GM12801 (cell line): ENCODE data around the gene RPS18.

Source experiments
- TF ChIP-seq, protein P1 (sequence below): IDR thresholded peaks from one replicate; pipeline ENCODE4 v1.5.1; 2011; ENCODE audit warnings: control low read depth; ENCODE audit not compliant: insufficient read length; ENCODE audit errors: extremely low read depth

RPS18 gene

DNA sequence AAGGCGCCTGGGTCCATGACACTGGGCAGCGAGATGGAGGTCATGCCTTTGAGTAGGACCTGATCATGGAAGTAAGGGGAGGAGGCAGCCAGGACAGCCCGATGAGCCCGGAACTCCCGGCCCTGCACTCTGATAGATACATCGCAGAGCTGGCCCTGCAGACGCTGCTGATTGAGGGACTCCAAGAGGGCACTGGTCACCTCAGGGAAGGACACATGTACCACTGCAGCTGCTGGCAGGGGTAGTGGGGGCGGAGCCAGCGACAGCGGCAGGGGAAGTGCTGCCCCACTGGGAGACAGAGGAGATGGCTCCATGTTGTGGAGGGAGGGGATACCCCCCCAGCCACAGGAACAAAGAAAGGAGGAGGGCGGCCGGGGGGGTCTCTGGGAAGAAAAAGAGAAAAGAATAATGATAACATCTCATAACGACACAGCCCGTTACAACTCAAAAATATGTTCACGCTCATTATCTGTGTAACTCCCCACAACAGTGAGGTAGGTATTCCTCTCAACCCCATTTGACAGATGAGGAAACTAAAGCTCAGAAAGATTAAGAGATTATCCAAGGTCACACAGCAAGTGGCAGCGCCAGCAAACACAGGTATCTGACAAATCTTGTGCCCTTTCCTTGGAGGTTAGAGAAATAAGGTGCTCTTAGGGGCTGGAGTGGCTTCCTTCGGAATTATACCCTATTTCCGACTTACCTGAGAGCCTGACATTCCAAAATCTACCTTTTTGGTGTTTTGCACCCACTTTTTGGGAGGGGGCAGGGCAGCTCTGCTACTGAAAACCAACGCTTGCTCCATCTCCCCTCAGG lies 44.9 kb downstream of the RPS18 start:
- TF ChIP-seq, protein P1, sequence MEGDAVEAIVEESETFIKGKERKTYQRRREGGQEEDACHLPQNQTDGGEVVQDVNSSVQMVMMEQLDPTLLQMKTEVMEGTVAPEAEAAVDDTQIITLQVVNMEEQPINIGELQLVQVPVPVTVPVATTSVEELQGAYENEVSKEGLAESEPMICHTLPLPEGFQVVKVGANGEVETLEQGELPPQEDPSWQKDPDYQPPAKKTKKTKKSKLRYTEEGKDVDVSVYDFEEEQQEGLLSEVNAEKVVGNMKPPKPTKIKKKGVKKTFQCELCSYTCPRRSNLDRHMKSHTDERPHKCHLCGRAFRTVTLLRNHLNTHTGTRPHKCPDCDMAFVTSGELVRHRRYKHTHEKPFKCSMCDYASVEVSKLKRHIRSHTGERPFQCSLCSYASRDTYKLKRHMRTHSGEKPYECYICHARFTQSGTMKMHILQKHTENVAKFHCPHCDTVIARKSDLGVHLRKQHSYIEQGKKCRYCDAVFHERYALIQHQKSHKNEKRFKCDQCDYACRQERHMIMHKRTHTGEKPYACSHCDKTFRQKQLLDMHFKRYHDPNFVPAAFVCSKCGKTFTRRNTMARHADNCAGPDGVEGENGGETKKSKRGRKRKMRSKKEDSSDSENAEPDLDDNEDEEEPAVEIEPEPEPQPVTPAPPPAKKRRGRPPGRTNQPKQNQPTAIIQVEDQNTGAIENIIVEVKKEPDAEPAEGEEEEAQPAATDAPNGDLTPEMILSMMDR: no peak

GRCh38 chr6:33317419-33317668 lies 45.5 kb downstream of the RPS18 start:
- TF ChIP-seq, protein P1: no peak

DNA sequence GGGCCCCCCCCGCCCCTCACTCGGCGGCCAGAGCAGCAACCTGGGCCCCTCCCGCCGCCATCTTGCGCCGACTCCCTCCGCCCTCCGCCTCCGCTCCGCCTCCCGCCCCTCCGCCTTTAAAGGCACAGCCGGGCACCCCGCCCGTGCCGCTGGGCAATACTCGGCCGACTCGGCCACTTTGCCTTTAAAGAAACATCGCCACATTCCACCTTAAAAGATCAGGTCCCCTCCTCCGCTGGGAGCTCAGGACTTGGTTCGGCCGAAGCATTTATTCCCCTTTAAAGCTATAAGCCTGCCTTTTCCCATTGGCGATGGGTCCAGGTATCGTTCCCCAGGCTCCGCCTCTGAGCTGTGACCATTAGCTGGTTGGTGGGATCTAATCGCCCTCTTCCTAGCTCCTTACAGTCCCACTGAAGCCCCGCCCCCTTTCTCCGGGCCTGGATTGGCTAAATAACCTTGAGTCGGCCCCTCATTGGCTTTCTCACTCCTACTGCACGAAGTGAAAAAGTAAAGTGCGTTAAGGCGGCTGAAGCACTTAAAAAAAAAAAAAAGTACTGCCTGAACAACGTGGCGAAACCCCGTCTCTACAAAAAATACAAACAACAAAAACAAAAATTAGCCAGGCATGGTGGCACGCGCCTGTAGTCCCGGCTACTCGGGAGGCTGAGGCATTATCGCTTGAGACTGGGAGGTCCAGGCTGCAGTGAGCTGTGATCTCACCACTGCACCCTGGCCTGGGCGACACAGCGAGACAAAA lies 46.0 kb downstream of the RPS18 start, which contains the start of gene ZBTB22:
TSS of gene ZBTB22 (minus strand) at position 76 of the 757 bp plus-strand sequence. CDS start 828 bp downstream, outside the sequence.
- TF ChIP-seq, protein P1: no peak

- TF ChIP-seq, protein P1: no peak
These were observed 46.7 kb downstream of the RPS18 start for GRCh38 chr6:33318426-33319073.

DNA sequence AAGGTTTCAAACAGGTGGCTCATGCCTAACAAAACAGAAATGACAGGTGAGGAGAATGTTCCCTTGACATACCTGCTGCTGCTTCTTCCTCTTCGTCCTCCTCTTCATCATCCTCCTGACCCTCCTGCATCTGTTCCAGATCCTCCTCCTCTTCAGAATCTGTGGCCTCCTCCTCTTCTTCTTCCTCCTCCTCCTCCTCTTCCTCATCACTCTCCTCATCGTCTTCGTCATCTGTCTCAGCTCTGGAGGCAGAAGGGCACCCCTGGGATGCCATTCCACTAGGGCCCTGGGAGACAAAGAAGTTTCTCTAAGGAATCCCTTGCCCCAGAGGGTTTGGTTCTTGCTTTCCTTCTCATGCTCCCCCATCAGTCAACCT lies 48.1 kb downstream of the RPS18 start:
- TF ChIP-seq, protein P1: no peak

DNA sequence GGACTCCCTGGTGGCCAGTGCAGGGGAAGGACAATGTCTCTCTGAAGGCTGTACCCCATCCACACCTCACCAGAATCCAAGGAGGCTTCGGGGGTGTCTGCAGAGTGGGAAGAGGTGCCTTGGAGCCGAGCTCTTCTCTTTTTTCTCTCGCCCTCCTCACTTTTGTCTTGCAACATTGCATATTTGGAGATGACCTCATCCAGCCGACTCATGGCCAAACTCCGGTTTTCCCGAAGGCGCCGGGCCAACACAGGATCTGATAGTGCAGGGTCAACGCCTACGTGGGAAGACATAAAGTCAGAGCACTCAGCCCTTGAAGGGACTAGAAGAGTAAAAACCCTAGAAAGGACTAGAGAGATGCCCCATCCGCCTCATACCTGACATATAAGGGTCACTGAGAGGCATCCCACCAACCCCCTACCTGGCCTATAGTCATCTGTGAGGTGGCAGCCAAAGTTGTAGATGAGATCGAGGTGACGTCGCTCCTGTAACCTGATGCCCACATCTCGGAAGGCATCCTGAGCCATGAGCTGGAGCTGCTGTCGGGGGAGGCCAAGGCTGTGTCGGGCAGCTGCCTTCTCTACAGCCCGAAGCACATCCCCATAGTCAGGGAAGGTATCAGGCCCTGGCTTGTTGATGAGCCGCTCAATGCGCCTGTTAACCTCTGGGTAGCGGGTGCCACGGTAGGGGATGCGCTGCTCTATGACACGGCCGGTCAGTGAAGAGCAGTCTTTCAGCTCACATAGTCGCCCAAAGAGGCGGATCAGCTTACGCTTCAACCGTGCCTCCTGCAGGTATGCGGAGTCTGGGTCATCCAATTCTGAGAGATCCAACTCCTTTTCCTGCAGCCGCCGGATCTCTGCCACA lies 48.7 kb downstream of the RPS18 start:
- TF ChIP-seq, protein P1: no peak
